GM21381 (cell line): ENCODE results near the gene ACAA2.
A peak's percentile ranks its signal among the peaks of the same experiment; 100 is the strongest.
"Not testable (repeated sequence)": the region's sequence is repeated elsewhere in the genome, so short reads cannot be mapped to it uniquely, and the experiment has no call there.

ENCODE experiments used
- ATAC-seq: cut with Tn5 transposase; IDR thresholded peaks from one replicate; pipeline ENCODE4 v1.9.1; 2021; ENCODE audit warnings: mild to moderate bottlenecking, moderate library complexity; ENCODE audit not compliant: unreplicated experiment

The ACAA2 gene

DNA sequence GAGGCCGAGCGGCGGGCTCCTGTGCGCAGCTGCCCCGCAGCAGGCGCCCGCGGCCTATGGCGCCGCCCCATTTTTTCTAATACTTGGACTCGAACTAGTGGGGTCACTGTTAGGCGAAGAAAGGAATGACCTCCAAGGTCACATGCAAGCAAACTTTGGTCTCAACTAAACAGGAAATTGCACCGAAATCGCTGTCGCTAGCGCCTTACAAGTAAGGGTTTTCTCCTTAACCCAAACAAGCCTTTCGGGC lies 339 bp downstream of the ACAA2 start:
- ATAC-seq, result peak; percentile 18

DNA sequence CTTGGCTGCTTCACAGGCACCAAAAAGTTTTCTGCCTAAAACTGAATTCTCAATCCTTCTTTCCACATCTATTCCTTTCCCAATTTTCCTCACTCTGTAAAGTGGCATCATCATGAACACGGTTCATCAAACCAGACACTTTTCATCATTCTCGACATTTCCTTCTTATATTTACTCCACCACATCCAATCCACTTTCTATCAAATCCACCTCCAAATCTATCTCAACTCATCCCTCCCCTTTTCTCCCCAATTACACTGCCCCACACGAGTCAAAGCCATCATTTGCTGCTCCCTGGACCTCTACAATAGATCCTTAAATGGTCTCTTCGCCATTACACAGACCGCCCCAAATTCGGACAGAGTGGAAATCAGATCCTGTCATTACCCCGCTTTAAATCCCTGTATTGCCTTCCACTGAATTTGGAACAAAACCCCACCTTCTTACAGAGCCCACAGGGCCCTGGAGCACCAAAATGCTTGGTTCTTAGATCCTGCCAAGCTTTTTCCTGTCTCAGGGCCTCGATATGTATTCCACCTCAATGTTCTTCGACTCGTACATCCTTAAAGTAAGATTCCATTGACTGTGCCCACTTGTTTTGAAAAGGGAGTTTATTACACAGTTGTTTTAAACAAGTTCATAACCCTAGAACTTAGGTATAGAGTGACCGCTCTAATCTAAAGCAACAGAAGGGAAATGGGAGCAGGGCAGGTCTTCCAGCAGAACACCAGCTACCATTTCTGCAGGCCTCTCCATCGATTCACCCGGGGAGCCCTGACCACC lies 856 bp downstream of the ACAA2 start:
- ATAC-seq, result no peak

DNA sequence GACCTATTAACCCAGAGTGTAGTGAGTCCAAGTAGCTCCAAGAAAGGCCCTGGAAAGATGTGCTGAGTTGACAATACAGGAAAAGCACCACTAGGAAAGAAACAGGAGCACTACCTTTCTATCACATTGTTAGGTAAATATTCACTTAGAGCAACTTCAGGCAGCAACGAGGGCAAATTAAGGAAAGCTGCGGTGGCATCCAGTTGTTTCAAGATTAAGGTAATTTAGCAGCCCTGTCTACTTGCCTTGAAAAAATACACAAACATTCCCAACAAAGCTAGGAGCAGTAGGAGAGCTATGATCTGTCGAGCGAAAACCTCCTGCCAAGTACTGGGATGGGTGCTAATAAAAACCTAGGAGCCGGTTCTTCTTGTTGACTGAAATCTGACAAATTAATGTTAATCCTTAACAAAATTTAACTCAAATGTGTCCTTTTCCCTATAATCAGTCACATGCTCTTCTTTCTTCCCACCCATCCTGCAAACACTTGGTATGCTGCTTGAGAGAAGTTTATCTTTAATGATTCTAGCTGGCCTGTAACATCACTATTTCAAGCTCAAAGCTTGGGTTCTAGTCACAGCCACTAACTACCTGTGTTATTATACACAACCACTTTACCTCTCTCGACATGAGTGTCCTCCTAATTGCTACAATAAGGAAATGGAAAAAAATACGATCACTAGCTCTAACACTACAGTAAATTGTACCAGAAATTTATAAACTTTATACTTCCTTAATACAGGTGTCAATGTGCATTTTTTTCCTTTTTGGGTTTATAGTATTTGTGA lies 2.0 kb downstream of the ACAA2 start:
- no peak for ATAC-seq

GRCh38 chr18:49808553-49809191 lies 4.7 kb downstream of the ACAA2 start:
- not testable (repeated sequence) for ATAC-seq

- no peak for ATAC-seq
Measured at GRCh38 chr18:49804096-49804495, 9.2 kb downstream of the ACAA2 start.

DNA sequence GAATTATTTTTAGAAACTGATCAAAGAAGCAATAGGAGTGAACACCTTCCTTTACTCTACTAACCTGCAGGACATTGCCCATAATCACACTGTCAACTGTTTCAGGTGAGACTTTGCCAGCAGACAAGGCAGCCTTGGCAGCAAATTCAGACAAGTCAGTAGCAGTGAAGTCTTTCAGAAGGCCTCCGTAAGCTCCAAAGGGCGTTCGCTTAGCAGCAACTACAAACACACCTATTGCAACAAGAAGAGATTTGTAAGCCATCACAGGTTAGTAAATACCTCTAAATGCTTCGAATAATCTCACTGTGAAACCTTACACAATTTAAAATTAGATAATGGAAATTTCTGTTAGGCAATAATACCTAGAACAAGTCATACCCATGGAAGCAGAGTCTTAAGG lies 10.7 kb downstream of the ACAA2 start:
- no peak for ATAC-seq

DNA sequence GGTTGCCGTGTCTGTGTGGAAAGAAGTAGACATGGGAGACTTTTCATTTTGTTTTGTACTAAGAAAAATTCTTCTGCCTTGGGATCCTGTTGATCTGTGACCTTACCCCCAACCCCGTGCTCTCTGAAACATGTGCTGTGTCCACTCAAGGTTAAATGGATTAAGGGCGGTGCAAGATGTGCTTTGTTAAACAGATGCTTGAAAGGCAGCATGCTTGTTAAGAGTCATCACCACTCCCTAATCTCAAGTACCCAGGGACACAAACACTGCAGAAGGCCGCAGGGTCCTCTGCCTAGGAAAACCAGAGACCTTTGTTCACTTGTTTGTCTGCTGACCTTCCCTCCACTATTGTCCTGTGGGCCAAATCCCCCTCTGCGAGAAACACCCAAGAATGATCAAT lies 12.8 kb downstream of the ACAA2 start:
- not testable (repeated sequence) for ATAC-seq

GRCh38 chr18:49799806-49800205 lies 13.5 kb downstream of the ACAA2 start:
- not testable (repeated sequence) for ATAC-seq

GRCh38 chr18:49798001-49798400 lies 15.3 kb downstream of the ACAA2 start:
- ATAC-seq, result no peak

DNA sequence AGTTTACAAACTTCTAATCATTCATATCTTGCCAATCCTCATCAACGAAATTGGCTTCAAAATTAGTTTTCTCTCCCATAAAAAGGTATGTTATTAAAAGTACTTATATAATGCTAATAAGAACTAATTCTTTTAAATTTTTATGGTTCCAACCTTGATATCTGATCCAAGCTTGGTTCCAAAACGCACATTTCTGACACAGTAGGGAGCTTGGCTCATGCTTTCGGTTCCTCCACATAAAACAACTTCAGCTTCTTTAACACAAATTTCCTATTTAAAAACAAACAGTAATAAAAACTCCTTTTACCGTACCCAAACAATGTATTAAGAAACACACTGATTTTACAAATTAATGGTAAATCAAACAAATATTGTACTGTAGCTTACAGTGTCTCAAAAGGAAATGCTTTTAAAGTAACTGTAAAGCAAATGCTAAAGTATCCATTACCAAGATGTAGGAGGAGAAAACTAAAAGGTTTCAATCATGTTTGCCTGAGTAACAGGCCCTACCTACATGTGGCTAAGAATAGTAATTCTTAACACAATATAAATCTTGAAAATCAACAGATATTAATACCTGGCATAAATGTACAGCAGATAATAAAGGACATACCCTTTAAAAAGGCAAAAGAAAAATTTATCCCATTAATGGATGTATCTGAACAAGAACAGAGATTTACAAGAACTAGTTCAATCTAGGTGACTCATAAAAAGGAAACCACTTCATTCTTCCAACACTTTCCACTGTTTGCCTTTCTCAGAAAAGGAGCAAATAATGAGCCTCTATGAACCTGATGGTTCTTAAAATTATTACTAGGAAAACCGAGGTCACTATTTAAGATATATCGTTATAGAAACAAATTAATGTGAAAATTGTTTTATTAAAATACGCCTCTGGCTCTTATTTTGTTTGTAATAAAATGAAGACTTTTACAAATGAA lies 17.5 kb downstream of the ACAA2 start:
- ATAC-seq, result no peak

DNA sequence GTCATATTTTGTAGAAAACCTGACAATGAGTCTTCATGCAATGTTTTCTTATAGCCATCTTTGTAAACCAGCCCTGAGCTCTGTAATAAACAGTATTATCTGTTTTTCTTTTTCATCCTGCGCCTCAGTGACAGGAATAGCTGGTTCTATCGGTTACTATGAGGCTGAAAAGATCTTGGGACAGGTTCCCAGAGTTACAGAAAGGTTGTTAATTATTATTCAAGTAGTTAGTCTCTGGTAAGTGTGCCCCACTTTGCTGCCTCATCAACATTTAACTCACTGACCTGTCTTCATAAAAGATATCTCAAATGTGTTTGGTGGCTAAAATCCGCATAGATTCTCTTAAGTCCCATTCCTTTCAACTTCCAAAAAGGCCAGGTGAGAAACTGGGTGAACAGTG lies 18.6 kb downstream of the ACAA2 start:
- ATAC-seq, result no peak

DNA sequence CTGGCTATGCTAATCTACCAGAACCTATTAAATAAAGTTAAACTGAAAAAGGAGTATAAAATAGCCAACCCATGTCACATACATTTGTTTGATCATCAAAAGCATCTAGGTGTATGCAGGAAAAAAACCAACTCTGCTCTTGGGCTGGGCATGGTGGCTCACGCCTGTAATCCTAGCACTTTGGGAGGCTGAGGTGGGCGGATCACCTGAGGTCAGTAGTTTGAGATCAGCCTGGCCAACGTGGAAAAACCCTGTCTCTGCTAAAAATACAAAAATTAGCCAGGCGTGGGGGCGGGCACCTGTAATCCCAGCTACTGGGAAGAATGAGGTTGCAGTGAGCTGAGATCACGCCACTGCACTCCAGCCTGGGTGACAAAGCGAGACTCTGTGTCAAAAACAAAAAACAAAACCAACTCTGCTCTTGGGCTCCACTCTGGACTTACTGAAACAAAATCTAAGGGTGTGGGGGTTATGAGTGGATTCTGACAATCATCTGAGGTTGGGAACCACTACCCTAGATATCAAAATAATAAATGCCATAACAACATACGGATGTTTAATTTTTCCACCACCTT lies 23.7 kb downstream of the ACAA2 start:
- not testable (repeated sequence) for ATAC-seq

- ATAC-seq, result no peak
Measured at GRCh38 chr18:49788327-49788898, 24.9 kb downstream of the ACAA2 start.

- no peak for ATAC-seq
Measured at GRCh38 chr18:49786019-49786720, 27.2 kb downstream of the ACAA2 start.

DNA sequence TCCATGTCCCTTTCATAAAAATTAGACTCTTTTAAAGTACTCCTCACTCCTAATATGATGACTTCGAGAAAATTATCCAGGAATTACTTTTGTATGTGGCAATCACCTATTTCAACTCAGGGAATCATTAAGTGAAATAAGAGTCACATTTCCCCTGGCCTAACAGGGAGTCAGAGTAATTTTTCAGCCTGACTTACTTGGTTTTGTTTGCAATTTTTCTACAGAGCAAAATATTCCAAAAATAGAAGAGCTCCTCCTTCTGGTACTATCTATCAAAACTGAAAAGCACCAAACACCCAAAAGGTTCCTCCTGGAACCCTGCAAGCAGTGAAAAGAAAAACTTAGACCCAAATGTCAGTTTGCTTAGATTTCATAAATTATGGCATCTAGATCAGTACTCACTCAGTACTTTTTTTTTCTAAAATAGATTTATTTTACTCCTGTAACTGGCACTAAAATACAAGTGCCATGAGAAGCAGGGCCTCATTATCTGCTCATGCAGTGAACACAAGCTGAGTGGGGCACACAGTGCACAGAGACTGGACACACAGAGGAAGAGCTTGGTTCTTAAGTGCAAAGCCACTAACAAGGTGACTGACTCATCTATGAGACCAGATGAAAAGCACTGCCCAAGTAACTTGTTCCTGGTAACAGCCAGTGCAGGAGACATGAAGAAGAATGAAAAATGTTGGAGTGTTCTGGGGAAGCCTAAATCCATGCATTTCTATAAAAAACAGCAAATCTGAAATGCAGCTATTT lies 28.7 kb downstream of the ACAA2 start:
- ATAC-seq, result no peak

DNA sequence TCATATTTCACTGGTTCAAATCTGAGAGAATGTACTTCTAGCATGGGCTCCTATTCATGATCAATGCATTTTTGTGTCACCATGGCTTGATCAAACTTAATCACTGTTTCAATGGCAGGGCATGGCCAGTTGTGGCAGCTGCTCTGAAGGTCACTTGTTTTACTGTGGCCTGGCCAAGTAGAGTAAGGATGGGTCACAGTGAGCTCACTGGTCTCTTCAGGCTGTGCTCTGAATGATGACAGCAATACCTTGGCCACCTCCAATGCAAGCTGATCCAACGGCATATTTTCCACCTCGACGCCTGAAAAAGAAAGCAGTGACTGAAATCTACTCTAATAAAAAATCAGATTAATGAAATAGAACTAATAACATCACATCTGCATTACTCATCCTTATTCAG lies 29.7 kb downstream of the ACAA2 start:
- not testable (repeated sequence) for ATAC-seq

DNA sequence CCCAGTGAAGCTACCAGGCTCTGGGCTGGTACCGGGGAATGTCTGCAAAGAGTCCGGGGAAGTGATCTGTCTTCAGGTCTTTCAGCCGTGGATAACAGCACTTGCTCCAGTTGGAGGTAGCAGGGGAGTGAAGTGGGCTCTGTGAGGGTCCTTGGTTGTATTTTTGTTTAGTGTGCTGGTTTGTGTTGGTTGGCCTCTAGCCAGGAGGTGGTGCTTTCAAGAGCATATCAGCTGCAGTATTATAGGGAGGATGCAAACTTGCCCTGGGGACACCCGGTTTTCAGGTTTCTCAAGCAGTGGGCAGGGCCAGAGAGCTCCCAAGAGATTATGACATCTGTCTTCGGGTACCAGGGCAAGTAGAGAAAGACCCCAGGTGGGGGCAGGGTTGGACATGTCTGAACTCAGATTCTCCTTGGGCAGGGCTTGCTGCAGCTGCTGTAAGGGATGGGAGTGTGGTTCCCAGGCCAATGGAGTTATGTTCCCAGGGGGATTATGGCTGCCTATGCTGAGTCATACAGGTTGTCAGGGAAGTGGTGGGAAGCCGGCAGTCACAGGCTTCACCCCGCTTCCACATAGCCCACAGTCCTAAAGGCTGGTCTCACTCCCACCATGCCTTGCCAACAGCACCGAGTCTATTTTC lies 34.4 kb downstream of the ACAA2 start:
- no peak for ATAC-seq

- no peak for ATAC-seq
Measured at GRCh38 chr18:49769047-49769728, 44.1 kb downstream of the ACAA2 start.
